GM12874 (cell line): Measurements from ENCODE around the gene PALLD.

ENCODE experiments used
- TF ChIP-seq, protein P1 (sequence below): IDR thresholded peaks from 2 replicates; pipeline ENCODE4 v1.5.1; 2011; ENCODE audit warnings: low read depth, mild to moderate bottlenecking, control low read depth, low read length, moderate library complexity; ENCODE audit not compliant: insufficient read depth

PALLD gene

DNA sequence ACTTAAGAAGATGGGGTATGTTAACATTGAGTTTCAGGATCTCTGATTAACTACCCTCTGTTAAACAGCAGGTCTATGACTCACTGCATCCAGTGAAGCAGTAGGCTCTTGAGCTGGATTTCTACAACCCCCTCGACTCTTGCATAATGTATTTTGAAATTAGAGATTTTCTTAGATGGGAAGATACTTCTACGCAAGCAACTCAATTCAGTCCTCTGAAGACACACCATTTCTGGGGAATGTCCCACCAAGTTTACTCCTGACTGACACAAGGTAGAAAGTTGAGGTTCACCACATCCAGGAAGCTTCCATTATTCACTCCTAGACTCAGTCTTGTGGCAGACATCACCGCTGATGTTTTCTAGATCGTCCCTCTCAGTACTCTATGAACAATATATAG, 12.9 kb downstream of the PALLD start:
- TF ChIP-seq, protein P1, sequence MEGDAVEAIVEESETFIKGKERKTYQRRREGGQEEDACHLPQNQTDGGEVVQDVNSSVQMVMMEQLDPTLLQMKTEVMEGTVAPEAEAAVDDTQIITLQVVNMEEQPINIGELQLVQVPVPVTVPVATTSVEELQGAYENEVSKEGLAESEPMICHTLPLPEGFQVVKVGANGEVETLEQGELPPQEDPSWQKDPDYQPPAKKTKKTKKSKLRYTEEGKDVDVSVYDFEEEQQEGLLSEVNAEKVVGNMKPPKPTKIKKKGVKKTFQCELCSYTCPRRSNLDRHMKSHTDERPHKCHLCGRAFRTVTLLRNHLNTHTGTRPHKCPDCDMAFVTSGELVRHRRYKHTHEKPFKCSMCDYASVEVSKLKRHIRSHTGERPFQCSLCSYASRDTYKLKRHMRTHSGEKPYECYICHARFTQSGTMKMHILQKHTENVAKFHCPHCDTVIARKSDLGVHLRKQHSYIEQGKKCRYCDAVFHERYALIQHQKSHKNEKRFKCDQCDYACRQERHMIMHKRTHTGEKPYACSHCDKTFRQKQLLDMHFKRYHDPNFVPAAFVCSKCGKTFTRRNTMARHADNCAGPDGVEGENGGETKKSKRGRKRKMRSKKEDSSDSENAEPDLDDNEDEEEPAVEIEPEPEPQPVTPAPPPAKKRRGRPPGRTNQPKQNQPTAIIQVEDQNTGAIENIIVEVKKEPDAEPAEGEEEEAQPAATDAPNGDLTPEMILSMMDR, result no peak

DNA sequence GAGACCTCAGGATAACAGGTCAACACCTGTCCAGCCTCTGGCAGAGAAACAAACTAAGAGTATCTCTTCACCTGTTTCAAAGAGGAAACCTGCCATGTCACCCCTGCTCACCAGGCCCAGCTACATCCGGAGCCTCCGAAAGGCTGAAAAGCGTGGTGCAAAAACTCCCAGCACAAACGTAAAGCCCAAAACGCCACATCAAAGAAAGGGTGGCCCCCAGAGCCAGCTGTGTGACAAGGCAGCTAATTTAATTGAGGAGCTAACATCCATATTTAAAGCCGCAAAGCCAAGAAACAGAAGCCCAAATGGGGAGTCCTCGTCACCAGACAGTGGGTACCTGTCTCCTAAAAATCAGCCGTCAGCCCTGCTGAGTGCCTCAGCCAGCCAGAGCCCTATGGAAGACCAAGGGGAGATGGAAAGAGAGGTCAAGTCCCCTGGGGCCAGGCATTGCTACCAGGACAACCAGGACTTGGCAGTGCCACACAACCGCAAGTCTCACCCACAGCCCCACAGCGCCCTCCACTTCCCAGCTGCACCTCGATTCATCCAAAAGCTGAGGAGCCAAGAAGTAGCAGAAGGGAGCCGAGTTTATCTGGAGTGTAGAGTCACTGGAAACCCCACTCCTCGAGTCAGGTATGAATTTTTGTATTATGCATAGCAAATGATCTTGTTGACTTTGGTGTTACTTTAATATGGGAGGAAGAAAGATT, 15.1 kb downstream of the PALLD start:
- TF ChIP-seq, protein P1, result no peak

DNA sequence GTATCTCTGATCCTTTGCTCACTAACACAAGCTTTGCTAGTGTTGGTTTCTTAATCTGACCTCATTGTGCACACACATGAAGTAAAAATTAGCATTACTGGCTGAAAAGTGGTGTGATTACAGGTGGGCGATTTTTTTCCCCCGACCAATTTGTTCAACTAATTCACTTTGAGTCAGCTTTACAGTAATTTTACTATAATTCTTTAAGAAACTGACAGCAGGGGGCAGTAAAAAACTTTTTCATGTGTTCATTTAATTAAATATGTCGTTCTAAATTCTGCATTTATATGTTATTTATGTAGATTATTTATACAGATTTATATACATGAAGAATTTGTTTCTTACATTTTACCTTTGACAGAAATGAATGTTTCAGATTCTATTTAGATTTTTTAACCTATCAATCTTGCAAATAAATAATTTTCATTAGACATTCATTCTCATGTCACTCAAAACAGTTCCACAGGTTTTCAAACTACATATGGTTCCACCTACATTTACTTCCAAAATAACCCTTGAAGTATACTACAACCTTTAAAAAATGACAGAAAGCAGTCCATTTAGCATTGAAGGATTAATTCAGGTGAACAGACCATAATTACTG, 17.5 kb downstream of the PALLD start:
- TF ChIP-seq, protein P1, result no peak

DNA sequence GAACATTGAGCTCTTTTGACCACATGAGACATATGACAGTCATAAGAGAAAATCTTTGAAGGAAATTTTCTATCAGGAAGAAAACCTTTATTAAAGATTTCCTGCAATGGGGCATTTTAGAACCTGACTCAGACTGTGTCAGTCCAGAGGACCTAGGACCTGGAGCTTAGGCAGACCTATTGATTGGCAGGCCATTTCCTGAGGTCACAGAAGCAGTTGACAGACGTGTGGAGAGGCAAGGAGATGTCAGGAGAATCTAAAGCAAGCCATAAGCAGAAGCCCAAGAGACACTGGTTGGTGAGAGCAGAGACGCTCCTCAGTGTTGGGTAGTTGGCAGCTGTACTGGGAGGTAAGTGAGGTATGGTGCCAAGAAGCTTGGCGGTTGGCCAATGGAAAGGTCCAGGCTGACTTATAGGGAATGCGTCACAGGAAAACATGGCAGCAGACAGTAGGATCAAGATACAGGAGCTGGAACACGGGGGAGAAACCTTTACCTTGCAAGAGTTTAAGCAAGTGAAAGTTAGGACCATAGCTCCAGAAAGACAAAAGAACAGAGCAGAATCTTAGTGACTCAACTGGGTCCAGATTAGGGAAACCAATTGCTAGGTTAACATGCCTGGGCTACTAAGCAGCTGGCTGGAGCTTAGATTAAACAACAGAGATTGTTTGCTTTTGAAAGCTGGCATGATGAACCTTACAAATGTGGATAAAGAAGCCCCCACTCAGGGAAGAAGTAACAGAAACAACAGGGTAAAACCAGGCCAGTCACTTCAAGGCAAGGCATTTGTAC, 18.6 kb downstream of the PALLD start:
- TF ChIP-seq, protein P1, result no peak

DNA sequence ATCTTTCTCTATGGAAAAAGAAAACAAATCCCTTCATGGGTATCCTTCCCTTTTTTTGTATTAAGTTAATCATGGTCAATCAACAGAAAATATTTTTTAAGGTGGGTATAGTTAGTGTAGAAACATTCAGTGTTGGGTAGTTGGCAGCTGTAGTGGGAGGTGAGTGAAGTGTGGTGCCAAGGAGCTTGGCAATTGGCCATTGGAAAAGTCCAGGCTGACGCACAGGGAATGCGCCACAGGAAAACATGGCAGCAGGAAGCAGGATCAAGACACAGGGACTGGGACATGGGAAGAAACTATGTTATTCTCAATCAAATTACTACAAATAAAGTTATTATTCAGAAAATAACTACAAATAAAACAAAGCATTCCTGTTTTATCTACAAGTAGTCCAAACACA, 20.0 kb downstream of the PALLD start:
- TF ChIP-seq, protein P1, result no peak

DNA sequence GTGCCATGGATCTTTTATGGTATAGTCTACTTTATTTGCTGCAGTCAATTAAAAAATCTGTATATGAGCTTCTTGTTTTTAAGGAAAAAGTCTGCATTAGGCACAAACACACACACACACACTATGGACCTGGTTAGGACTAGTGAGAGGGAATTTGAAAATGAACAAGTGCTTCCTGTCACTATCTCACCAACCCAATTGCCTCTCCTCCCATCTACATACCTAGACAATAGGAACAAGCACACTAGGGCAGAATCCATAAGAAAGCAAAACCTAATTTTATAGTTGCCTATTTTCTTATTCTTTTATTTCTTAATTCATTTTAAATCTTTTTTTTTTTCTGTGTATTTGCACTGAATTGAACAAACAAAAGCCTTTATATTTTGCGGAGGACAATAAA, 22.7 kb downstream of the PALLD start:
- TF ChIP-seq, protein P1, result no peak

DNA sequence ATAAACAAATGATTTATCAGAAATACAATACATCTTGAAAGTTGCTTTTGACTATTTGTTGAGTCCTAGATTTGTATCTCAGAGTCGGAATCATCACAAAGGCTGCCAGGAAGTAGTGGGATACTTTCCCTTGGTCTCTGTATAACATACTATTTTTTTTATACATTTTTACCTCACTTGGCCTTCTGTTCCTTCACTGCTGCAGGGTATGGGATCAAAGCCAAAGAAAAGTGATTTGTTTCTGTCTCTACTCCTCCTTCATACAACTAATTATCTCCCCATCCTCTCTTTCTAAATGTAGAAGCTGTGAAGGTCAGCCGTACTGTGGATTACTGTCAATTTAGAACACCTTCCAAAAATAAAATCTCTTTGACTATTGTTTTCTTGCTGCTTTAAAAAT, 24.9 kb downstream of the PALLD start:
- TF ChIP-seq, protein P1, result no peak
